HG02798 (cell line): ENCODE measurements around the gene SEMA3A.
"Not testable (repeated sequence)": the region's sequence is repeated elsewhere in the genome, so short reads cannot be mapped to it uniquely, and the experiment has no call there.

Source experiments
- ATAC-seq: cut with Tn5 transposase; IDR thresholded peaks from one replicate; pipeline ENCODE4 v1.9.1; 2021; ENCODE audit warnings: mild to moderate bottlenecking; ENCODE audit not compliant: unreplicated experiment, poor library complexity

The SEMA3A gene

DNA sequence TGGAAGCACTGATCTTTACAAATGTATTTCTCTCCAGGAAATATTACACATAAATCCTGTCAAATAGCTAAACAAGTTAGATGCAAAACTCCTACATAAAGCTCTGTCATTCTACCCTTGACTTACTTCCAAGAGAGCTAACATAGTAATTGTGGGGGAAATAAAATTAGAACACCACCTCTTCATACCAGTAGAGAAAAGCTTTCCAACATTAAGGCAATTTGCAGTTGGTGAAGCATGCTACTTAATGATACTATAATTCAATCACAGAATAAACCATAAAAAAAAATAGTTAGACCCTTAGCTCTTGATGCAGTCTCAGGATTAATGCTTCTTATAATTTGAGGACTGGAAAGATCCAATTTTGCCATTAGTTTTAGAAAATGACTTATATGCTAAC, 35.2 kb downstream of the SEMA3A start:
- ATAC-seq = no peak

DNA sequence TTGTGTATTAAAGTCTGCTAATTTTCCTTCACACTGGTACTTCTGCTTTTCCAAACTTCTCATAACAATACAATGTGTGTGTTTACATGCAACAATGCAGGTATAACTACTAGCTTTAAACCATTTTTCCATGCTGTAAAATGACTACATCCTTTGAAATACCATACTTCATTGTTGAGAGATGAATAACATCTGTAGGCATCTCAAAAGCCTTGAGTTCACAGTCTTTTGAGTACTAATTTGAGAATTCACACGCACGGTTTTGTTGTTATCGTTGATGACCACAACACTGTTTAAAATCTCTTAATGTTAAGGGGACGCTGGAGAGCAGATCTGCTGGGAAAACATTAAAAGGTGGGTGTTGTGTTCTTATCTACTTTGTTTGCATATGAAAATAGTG, 37.4 kb downstream of the SEMA3A start:
- no peak for ATAC-seq

DNA sequence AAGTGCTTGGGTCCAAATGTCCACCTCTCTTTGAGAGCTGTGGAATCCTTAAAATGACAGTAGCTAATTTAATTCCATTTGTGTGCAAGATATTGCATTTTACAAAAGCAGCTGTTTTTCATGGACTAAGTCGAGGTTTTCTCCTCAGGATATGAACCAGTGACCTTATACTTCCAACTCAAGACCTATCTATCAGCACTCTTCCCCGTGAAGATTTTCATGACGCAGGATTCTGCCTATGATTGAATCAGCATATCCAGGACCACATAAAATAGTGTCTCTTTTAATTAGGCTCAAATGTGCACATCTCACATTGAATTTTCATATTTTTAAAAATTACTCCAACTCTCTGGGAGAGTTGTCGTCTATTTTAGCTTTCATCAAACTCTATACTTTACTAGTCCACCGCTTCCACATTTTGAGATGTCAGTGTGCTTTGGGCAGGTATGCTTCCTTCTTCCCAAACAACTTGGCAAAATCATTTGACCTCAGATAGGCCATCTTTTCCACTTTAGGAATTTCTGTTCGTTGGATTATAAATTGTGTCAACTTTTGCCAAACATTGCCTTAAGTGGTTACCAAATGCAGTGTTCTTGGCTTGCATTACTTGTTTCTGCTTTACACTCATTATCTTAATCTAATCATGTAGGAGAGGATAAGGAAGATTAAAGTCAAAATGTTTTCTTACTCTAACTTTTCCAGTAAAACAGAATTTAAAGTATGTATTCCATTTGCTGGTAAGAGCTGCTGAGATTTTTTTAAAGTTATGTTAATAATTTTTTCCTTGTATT, 39.4 kb downstream of the SEMA3A start:
- ATAC-seq = no peak

DNA sequence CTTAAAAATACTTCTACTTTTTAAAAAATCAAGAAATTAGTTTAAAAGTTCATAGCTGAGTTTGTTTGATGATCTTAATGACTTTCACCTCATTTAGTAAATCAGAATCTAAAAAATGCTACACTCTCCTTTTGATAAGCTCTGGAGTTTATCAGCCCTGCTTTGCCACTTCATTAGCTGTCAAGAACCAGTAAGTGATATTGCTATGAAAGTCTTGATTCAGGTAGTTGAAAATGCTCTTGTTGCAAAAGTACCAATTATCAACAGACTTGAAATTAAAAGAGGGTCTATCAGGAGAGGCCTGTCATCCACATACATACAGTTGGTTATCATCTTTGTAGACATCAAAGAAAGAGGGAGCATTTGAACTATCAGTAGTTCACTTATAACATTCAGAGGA, 41.6 kb downstream of the SEMA3A start:
- ATAC-seq = no peak

DNA sequence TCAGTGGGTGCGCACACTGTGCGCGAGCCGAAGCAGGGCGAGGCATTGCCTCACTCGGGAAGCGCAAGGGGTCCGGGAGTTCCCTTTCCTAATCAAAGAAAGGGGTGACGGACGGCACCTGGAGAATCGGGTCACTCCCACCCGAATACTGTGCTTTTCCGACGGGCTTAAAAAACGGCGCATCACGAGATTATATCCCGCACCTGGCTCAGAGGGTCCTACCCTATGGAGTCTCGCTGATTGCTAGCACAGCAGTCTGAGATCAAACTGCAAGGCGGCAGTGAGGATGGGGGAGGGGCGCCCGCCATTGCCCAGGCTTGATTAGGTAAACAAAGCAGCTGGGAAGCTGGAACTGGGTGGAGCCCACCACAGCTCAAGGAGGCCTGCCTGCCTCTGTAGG, 44.2 kb downstream of the SEMA3A start:
- ATAC-seq = not testable (repeated sequence)

DNA sequence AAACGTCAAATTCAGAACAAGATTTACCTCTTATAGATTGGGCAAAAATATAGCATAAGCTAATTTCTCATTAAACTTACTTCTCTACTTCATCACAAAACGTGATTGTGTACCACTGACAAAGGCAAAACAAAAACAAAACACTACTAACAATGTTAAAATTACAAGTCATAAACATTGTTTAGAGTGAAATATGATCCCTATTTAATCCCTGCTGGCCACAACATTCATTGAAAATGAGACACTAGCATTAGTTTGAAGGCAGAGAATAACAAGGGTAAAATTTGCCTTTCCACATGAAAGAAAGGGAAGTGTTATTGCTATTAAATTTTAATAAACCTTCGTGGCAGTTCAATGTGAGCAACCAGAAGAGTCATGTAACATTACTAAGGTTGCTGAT, 45.0 kb downstream of the SEMA3A start:
- ATAC-seq = no peak

DNA sequence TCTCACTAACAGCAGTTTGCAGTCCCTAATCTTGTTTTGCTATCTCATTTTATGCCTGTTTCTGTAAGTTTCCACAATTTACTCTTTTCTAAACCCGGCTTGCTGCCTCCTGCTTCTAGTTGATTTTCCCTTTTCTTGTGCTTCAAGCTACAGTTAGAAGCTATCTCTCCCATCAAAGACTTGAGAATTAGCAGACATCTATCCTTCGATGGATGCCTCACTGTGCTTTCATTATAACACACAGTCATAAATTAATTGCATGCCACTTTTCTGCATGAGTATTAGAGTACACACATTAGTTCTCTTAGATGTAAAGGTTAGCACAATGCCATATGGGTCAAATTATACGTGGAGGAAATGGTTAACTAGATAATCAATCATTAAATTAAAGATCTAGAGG, 48.7 kb downstream of the SEMA3A start:
- ATAC-seq = no peak

DNA sequence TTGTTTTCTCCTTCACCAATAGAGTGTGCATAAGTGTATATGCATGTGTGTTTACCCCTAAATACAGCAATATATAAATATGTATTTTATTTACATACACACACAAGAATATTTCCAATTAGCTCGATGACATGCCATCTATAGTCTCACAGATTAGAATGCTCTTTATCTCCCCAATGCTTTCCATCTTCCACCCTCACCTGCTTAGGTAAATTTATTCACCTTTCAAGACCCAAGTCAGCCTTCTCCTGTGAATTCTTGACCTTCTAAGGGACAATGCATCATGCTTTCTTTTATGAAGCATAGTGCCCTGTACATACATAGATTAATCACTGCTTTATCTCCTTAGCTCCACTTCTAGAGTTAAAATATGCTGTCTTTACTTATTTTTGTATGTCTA, 49.7 kb downstream of the SEMA3A start:
- ATAC-seq = no peak

DNA sequence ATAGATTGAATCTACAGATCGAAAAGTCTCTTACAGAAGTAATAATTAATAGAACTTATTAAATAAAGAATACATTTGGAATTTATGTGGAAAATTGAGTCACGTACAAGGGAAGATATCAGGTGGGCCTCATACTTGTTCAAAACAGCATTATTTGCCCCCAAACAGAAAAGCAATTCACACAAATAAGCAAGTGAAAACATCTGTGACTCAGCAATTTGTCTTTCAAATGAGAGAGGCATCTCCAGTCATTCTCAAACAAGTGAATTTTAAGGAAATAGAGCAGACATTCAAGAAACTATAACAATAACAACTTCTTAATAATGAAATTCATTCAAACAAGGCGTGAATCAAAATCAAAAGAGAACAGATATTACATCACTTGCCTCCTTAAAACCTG, 50.1 kb downstream of the SEMA3A start:
- ATAC-seq = no peak

DNA sequence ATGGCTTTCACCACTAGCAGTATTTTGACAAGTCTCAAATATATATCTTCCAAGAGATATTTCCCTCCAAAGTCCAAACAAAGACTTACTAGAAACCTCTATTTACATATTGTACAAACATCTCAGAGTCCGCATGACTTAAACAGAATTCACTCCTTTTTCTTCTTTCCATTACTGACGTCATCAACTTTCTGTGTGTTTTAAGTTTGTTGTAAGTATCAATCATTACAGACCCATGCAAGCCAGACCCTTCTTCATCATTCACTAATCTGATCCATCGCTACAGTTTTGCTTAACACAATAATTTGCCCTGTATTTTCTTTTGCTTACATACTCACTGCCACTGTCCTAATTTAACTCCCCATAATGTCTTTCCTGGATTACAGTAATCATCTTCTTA, 51.9 kb downstream of the SEMA3A start:
- no peak for ATAC-seq

DNA sequence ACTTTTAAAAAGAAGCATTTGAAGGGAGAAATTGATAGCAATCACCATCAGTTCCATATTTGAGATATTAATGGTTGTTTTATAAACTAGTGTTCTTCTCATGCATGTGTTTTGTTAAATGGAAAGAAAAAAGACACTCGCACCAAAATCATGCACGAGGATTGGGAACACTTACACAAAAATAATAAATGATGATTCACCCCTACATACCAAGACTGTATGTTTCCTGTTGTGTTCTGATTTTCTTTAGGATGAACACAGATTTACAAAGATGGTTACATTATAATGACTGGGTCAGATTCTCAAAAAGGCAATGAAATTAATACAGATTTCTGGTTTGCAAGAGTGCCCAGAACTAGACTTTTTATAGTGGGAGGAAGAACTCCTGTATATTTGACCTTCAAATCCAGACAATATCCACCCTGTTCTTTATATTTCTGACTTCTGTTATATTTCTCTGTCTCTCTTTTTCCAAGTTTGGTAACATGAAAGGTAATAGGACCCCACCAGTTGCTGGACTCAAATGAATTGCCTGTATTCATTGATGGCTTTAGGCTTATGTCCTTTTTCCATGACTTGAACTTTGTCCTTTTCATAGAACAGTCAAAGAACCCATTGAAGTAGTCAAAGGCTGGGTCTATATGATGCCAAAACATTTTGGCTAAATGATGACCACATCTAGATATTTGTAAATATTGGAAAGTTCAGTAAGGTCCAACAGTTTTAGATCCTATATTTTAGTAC, 54.4 kb downstream of the SEMA3A start:
- ATAC-seq = no peak

DNA sequence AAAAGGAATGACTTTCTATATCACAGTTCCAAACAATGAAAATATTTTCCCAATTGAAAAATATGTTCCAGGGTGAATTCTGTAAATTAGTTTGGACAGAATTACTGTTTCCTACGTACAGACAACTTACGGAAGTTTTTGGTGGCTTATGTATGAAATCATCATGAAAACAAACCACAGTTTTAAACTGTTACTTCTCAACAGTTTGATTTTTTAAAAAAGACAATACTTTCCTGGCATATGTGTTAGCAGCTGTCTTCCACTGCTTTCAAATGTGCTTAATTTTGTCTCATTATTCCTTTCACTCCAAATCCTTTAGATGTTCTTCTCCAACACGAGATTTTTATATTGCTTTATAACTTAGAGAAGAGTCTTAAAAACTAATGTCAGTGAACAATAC, 56.2 kb downstream of the SEMA3A start:
- ATAC-seq = no peak

DNA sequence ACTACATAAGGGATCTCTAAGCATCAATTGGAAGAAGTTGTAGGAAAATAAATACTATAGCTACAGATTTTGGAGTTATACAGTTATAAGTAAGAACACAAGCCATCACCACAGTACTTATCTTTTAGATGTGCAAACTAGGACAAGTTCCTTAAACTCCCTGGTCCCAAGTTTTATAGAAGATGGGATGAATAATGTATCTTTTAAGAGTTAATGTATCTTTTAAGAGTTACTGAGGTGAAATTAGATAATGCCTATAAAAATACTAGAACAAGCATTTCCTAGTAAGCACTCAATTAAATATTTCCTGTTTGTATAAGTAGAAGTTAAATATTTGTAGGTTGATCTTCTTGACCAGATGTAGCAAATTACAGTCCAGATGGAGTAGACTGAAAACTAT, 56.8 kb downstream of the SEMA3A start:
- no peak for ATAC-seq

DNA sequence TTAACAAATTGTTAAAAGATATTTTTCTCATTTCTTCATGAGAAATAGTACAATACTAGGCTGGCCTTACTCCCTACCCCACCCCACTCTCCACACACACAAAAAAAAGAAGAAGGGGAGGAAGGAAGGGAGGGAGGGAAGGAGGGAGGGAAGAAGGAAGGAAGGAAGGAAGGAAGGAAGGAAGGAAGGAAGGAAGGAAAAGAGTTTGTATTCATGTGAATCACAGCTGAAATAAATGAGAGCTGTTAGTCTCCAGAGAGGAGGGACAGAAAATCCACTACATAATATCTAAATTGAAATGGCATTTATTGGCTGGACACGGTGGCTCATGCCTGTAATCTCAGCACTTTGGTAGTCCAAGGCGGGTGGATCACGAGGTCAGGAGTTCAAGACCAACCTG, 57.8 kb downstream of the SEMA3A start:
- ATAC-seq = no peak

DNA sequence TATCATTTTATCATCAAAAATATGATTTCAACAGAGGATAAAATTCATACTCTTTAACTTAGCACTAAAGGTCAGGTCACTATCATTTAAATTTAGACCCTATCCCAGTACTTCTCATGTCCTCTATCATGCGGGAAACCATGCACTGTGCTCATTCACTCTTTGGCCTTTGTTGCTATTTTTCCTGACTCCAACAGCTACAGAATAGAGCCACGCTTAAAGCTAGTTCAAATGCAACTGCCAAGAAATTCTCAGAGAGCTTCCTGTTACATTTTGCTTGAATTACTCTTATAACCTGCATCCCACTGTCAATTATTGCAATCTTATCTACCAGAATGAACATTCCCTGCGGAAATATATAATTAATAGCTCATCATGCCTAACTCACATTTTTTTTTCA, 58.3 kb downstream of the SEMA3A start:
- ATAC-seq = no peak

DNA sequence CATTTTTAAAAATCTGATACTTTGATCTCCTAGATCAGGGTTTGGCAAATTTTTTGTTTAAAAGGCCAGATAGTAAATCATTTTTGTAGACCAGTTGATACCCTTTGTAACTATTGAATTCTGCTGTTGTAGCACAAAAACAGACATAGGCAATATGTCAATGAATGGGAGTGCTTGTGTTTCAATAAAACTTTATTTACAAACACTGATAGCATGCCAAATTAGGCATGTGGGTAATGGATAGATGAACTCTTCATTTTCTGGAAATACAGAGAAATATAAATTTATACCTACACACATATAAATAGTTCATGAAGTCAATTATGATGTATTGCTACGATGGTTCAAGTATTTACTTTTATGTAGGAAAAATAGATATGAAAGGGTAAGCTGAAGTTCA, 60.4 kb downstream of the SEMA3A start:
- no peak for ATAC-seq

DNA sequence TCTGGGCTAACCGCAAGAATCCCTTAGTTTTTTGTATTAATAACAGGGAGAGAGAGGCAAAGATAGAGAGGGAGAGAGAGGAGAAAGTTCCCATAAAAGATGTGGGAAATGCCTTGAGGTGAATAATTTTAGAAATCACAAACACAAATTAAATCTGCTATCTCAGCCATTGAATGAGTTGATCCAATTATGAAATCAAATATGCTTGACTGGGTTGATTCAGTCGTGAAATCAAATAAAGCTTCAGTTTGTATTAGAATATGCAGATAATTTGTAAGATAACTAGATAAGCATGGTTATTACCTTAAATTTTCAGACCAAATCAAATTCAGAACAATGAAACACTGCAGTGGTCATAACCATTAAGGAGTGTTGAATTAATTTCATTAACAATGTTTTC, 68.9 kb downstream of the SEMA3A start:
- no peak for ATAC-seq

DNA sequence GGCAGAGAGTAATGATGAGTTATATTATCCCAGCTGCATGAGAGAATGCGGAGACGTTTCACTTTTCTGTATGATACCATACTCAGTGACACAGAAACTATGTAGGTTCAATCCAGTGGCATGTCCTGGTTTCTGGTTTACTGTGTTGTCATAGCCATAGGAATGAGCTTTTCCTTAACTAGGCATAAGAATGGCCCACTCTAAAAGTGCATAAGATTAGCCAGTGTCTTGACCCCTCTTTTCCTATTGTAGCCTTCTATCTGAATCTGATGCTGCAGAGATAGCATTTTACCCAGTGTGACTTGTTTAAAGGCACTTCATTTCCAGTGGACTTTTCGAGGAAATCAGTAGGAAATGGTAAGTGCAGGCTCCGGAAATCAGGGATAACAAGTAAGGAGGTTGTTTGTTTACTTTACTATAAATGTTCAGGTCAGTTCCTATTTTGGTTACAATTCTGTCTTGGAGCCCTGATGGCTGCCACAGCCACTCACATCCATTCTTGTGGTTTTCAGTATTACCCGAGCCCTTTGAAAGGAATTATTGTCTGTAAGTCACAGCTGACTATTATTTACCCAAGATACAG, 70.5 kb downstream of the SEMA3A start:
- no peak for ATAC-seq

DNA sequence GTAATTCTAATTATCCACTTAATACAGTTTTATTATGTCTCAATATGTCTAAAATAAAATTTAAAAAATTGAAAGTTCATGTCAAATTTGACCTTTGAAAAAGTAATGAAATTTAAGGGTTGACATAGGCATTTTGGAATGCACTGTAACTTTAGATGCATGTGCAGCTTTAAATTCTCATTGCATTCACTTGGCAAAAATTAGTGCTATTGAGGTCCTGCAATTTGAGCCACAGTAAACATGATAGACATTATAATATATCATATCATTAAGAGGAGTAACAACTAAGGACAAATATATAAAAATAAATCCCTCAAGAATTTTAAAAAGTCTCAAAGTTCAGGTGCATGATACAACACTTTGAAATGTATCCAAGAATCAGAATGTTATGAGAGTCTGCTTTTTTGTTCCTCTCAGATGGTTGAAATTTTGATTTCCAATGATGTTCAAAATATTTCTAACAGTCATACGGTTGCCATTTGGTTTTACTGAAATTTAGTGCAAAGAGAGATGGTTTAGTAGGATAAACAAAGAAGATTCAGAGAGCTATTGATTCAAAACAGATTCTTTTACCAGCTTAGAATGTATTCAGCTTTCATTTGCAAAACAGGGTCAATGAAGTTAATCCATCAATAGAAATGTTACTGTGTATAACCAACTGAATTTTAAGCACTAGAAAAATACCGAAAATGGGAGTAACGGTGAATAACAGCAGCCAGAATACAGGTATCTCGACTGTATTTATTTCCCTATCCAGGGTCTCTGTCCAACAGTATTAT, 71.8 kb downstream of the SEMA3A start:
- no peak for ATAC-seq

DNA sequence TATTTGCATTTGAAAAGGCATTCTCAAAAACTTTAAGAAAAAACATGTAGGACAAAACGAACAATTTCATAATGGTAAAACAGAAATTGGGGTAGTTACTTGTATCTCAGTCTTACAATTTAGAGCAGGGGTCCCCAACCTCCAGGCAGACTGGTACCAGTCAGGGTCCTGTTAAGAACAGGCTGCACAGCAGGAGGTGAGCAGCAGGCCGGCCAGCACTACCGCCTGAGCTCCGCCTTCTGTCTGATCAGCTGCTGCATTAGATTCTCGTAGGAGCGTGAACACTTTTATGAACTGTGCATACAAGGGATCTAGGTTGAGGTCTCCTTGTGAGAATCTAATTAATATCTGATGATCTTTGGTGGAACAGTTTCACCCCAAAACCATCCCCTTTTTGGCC, 77.3 kb downstream of the SEMA3A start:
- no peak for ATAC-seq
